ENCODE results near the gene CALY. TPM values are rescaled to one million over a fixed set of nuclear protein-coding genes. Genes with fewer than 3 reads are reported as not detected.

Gene CALY, protein sequence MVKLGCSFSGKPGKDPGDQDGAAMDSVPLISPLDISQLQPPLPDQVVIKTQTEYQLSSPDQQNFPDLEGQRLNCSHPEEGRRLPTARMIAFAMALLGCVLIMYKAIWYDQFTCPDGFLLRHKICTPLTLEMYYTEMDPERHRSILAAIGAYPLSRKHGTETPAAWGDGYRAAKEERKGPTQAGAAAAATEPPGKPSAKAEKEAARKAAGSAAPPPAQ
- 9.4 TPM for polyA plus RNA-seq (2013, experiment 1 of 2)
- polyA plus RNA-seq (2013, experiment 2 of 2): 11.0 TPM

- H3K79me1 ChIP-seq (ENCODE audit: low read depth, low read length): peaks cover 6% of the 10 kb centered on the region
- H2BK5ac ChIP-seq (ENCODE audit: low read length): peak within 1 kb of the TSS; percentile 62
- peak within 1 kb of the TSS; percentile 78 for H2AK5ac ChIP-seq (ENCODE audit: low read depth, low read length)
- no peak within 1 kb of the TSS for H3K27ac ChIP-seq (replicated peaks; ENCODE audit: low read length)
- H3K4me2 ChIP-seq (ENCODE audit: insufficient read depth, low read length, poor library complexity, severe bottlenecking): peak within 1 kb of the TSS; percentile 73
- peaks cover 16 to 59% (median 51%) of the 10 kb centered on the region in 3 experiments for H3K27me3 ChIP-seq (ENCODE audit: control insufficient read depth in 3 of 3, insufficient read depth in 3 of 3, low read depth in 1 of 3, low read length in 3 of 3)
- H2BK15ac ChIP-seq (ENCODE audit: low read length): peak within 1 kb of the TSS; percentile 35
- WGBS, 2 donors (ENCODE audit: extremely low coverage in 2 of 2, insufficient read length in 2 of 2, insufficient replicate concordance in 1 of 2): no CpG with 5 or more reads among the region's 63 CpGs
- peak; percentile 55 for DNase-seq (ENCODE audit: low spot score)
- H3K36me3 ChIP-seq (replicated peaks in 1 of 2; ENCODE audit: control insufficient read depth in 2 of 2, insufficient read depth in 2 of 2, low read length in 2 of 2): no peaks in the 10 kb centered on the region
- no peak within 1 kb of the TSS for H2BK120ac ChIP-seq (ENCODE audit: low read depth, low read length)
- H2BK12ac ChIP-seq (ENCODE audit: low read length): no peak within 1 kb of the TSS
- peak within 1 kb of the TSS; percentile 78 for H3K14ac ChIP-seq (ENCODE audit: low read length)
- peak within 1 kb of the TSS; percentile 80 for H3K23ac ChIP-seq (ENCODE audit: low read depth, low read length, poor library complexity)
- H2AFZ ChIP-seq (ENCODE audit: low read length): peak within 1 kb of the TSS; percentile 90
- peak within 1 kb of the TSS; percentile 94 for H3K18ac ChIP-seq (ENCODE audit: low read length)
- no peak within 1 kb of the TSS for H3K4ac ChIP-seq (ENCODE audit: low read length)
- H3K9ac ChIP-seq (ENCODE audit: low read depth, low read length, poor library complexity): peak within 1 kb of the TSS; percentile 75
- peak within 1 kb of the TSS; percentile 77 for H4K8ac ChIP-seq (ENCODE audit: low read depth, low read length)
- H4K91ac ChIP-seq (ENCODE audit: low read depth, low read length, poor library complexity): no peak within 1 kb of the TSS
- peak within 1 kb of the TSS in 1 of 2 donors; percentile 53 for H3K4me3 ChIP-seq (ENCODE audit: low read length in 2 of 2)
- H3K4me1 ChIP-seq (ENCODE audit: control insufficient read depth in 2 of 2, insufficient read depth in 1 of 2, low read depth in 1 of 2, low read length in 2 of 2): peaks cover 6 to 7% of the 10 kb centered on the region in 2 donors
- H3K9me3 ChIP-seq (replicated peaks in 1 of 2; ENCODE audit: control insufficient read depth in 2 of 2, insufficient read depth in 1 of 2, low read depth in 1 of 2, low read length in 2 of 2): peaks cover 15 to 25% of the 10 kb centered on the region in 2 donors
Measured at GRCh38 chr10:133336577-133337369, at the start of gene CALY. TSS of gene CALY (minus strand) at chr10:133336896. CDS start at chr10:133328989, 7,907 bp downstream.

DNA sequence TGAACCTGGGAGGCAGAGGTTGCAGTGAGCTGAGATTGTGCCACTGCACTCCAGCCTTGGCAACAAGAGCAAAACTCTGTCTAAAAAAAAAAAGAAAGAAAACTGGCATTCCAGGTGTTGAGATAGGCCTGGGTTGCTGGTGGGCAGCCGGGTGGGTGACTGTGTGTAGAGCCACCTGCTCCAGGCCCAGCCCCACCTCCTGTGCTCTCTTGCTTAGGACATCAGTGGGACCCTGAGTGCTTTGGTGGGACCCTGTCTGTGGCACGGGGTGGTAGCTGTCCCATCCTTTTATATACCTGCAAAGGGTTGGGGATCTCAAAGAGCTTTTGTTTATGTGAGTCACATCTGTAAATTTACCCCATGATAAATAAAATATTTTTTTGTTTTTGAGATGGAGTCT is 48.5 kb upstream of the CALY start:
- Histone ChIP-seq H2AK5ac (ENCODE audit: low read depth, low read length) (no peak overlapping the region), H2BK120ac (ENCODE audit: low read depth, low read length) (no peak overlapping the region), H3K4ac (ENCODE audit: low read length) (no peak overlapping the region), H3K14ac (ENCODE audit: low read length) (no peak overlapping the region), H3K18ac (ENCODE audit: low read length) (no peak overlapping the region), H3K4me1 (ENCODE audit: control insufficient read depth in 2 of 2, insufficient read depth in 1 of 2, low read depth in 1 of 2, low read length in 2 of 2) (no peaks in the 10 kb centered on the region), H2AFZ (ENCODE audit: low read length) (no peak overlapping the region), H4K8ac (ENCODE audit: low read depth, low read length) (no peak overlapping the region), H3K9ac (ENCODE audit: low read depth, low read length, poor library complexity) (no peak overlapping the region), H2BK12ac (ENCODE audit: low read length) (no peak overlapping the region), H3K4me2 (ENCODE audit: insufficient read depth, low read length, poor library complexity, severe bottlenecking) (no peak overlapping the region), H3K27ac (replicated peaks; ENCODE audit: low read length) (no peak overlapping the region), H3K79me1 (ENCODE audit: low read depth, low read length) (peaks cover 3% of the 10 kb centered on the region), H4K91ac (ENCODE audit: low read depth, low read length, poor library complexity) (no peak overlapping the region), H2BK15ac (ENCODE audit: low read length) (no peak overlapping the region), H2BK5ac (ENCODE audit: low read length) (no peak overlapping the region), H3K36me3 (replicated peaks in 1 of 2; ENCODE audit: control insufficient read depth in 2 of 2, insufficient read depth in 2 of 2, low read length in 2 of 2) (no peaks in the 10 kb centered on the region), H3K23ac (ENCODE audit: low read depth, low read length, poor library complexity) (no peak overlapping the region), H3K9me3 (replicated peaks in 1 of 2; ENCODE audit: control insufficient read depth in 2 of 2, insufficient read depth in 1 of 2, low read depth in 1 of 2, low read length in 2 of 2) (no peaks in the 10 kb centered on the region), H3K4me3 (ENCODE audit: low read length in 2 of 2) (no peak overlapping the region), H3K27me3 (ENCODE audit: control insufficient read depth in 3 of 3, insufficient read depth in 3 of 3, low read depth in 1 of 3, low read length in 3 of 3) (no peaks in the 10 kb centered on the region)
- no peak for DNase-seq (ENCODE audit: low spot score)
- WGBS, 2 donors (ENCODE audit: extremely low coverage in 2 of 2, insufficient read length in 2 of 2, insufficient replicate concordance in 1 of 2): no CpG with 5 or more reads among the region's 2 CpGs

GRCh38 chr10:133384071-133384470 is 47.4 kb upstream of the CALY start:
- no peak overlapping the region for H3K14ac ChIP-seq (ENCODE audit: low read length)
- no peak overlapping the region for H2BK15ac ChIP-seq (ENCODE audit: low read length)
- no peak overlapping the region for H4K91ac ChIP-seq (ENCODE audit: low read depth, low read length, poor library complexity)
- H2BK12ac ChIP-seq (ENCODE audit: low read length): no peak overlapping the region
- no peak overlapping the region for H3K9ac ChIP-seq (ENCODE audit: low read depth, low read length, poor library complexity)
- no peaks in the 10 kb centered on the region for H3K9me3 ChIP-seq (replicated peaks in 1 of 2; ENCODE audit: control insufficient read depth in 2 of 2, insufficient read depth in 1 of 2, low read depth in 1 of 2, low read length in 2 of 2)
- no peak overlapping the region for H2AFZ ChIP-seq (ENCODE audit: low read length)
- peaks cover 7% of the 10 kb centered on the region for H3K79me1 ChIP-seq (ENCODE audit: low read depth, low read length)
- H2AK5ac ChIP-seq (ENCODE audit: low read depth, low read length): no peak overlapping the region
- H2BK5ac ChIP-seq (ENCODE audit: low read length): no peak overlapping the region
- H3K36me3 ChIP-seq (replicated peaks in 1 of 2; ENCODE audit: control insufficient read depth in 2 of 2, insufficient read depth in 2 of 2, low read length in 2 of 2): no peaks in the 10 kb centered on the region
- no peak overlapping the region for H4K8ac ChIP-seq (ENCODE audit: low read depth, low read length)
- no peak overlapping the region for H3K18ac ChIP-seq (ENCODE audit: low read length)
- no peak for DNase-seq (ENCODE audit: low spot score)
- no peak overlapping the region for H3K27ac ChIP-seq (replicated peaks; ENCODE audit: low read length)
- no CpG with 5 or more reads among the region's 13 CpGs for WGBS, 2 donors (ENCODE audit: extremely low coverage in 2 of 2, insufficient read length in 2 of 2, insufficient replicate concordance in 1 of 2)
- H3K4me2 ChIP-seq (ENCODE audit: insufficient read depth, low read length, poor library complexity, severe bottlenecking): no peak overlapping the region
- no peaks in the 10 kb centered on the region for H3K27me3 ChIP-seq (ENCODE audit: control insufficient read depth in 3 of 3, insufficient read depth in 3 of 3, low read depth in 1 of 3, low read length in 3 of 3)
- H3K4me1 ChIP-seq (ENCODE audit: control insufficient read depth in 2 of 2, insufficient read depth in 1 of 2, low read depth in 1 of 2, low read length in 2 of 2): peaks cover 0 to 3% of the 10 kb centered on the region in 2 donors
- H3K4ac ChIP-seq (ENCODE audit: low read length): no peak overlapping the region
- no peak overlapping the region for H3K4me3 ChIP-seq (ENCODE audit: low read length in 2 of 2)
- H3K23ac ChIP-seq (ENCODE audit: low read depth, low read length, poor library complexity): no peak overlapping the region
- no peak overlapping the region for H2BK120ac ChIP-seq (ENCODE audit: low read depth, low read length)

DNA sequence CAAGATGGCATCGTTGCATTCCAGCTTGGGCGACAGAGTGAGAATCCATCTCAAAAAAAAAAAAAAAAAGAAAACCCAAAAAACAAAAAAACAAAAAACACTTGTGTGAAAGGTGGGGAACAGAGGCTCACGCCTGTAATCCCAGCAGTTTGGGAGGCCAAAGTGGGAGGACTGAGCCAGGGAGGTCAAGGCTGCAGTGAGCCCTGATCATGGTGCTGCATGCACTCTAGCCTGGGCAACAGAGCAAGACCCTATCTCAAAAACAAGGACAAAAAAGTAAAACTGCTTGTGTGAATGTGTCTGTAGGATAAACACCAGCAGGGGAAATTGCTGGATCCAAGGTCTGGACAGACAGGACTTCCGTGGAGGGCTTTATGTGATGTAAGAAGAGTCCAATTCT is 46.9 kb upstream of the CALY start:
- Histone ChIP-seq H2BK15ac (ENCODE audit: low read length) (no peak overlapping the region), H3K36me3 (replicated peaks in 1 of 2; ENCODE audit: control insufficient read depth in 2 of 2, insufficient read depth in 2 of 2, low read length in 2 of 2) (no peaks in the 10 kb centered on the region), H4K91ac (ENCODE audit: low read depth, low read length, poor library complexity) (no peak overlapping the region), H3K4me2 (ENCODE audit: insufficient read depth, low read length, poor library complexity, severe bottlenecking) (no peak overlapping the region), H3K9me3 (replicated peaks in 1 of 2; ENCODE audit: control insufficient read depth in 2 of 2, insufficient read depth in 1 of 2, low read depth in 1 of 2, low read length in 2 of 2) (no peaks in the 10 kb centered on the region), H3K4ac (ENCODE audit: low read length) (no peak overlapping the region), H3K27ac (replicated peaks; ENCODE audit: low read length) (no peak overlapping the region), H3K18ac (ENCODE audit: low read length) (no peak overlapping the region), H2AK5ac (ENCODE audit: low read depth, low read length) (no peak overlapping the region), H3K79me1 (ENCODE audit: low read depth, low read length) (peaks cover 7% of the 10 kb centered on the region), H4K8ac (ENCODE audit: low read depth, low read length) (no peak overlapping the region), H2BK5ac (ENCODE audit: low read length) (no peak overlapping the region), H3K27me3 (ENCODE audit: control insufficient read depth in 3 of 3, insufficient read depth in 3 of 3, low read depth in 1 of 3, low read length in 3 of 3) (no peaks in the 10 kb centered on the region), H3K23ac (ENCODE audit: low read depth, low read length, poor library complexity) (no peak overlapping the region), H3K4me3 (ENCODE audit: low read length in 2 of 2) (no peak overlapping the region), H2AFZ (ENCODE audit: low read length) (no peak overlapping the region), H3K4me1 (ENCODE audit: control insufficient read depth in 2 of 2, insufficient read depth in 1 of 2, low read depth in 1 of 2, low read length in 2 of 2) (peaks cover 0 to 3% of the 10 kb centered on the region in 2 donors), H2BK120ac (ENCODE audit: low read depth, low read length) (no peak overlapping the region), H3K14ac (ENCODE audit: low read length) (no peak overlapping the region), H3K9ac (ENCODE audit: low read depth, low read length, poor library complexity) (no peak overlapping the region), H2BK12ac (ENCODE audit: low read length) (no peak overlapping the region)
- DNase-seq (ENCODE audit: low spot score): no peak
- no CpG with 5 or more reads among the region's 4 CpGs for WGBS, 2 donors (ENCODE audit: extremely low coverage in 2 of 2, insufficient read length in 2 of 2, insufficient replicate concordance in 1 of 2)
